ENCODE results near the gene HECA.
"Not testable (repeated sequence)": the region's sequence is repeated elsewhere in the genome, so short reads cannot be mapped to it uniquely, and the experiment has no call there.

Gene HECA

DNA sequence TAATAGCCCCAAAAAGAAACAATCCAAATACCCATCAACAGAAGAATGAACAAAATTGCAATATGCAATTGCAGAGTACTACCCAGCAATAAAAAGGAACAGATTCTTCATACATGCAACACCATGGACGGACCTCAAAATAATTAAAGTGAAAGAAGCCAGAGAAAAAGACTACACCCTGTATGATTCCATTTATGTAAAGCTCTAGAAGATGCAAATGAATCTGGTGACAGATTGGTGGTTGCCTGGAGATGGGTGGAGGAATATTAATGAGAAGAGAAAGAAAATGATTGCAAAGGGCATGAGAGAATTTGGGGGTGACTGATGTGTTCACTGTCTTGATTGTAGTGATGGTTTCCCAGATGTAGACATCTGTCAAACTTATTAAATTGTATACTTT lies 51.8 kb downstream of the HECA start:
- Histone ChIP-seq H3K9me3 (ENCODE audit: low read length) (no peaks in the 10 kb centered on the region), H3K4me1 (ENCODE audit: insufficient read depth, low read length) (no peaks in the 10 kb centered on the region), H3K36me3 (ENCODE audit: insufficient read depth, low read length) (no peaks in the 10 kb centered on the region), H3K9ac (ENCODE audit: low read length) (no peak overlapping the region), H3K27me3 (ENCODE audit: control insufficient read depth in 1 of 2, insufficient read depth in 2 of 2, low read length in 2 of 2) (no peaks in the 10 kb centered on the region), H3K27ac (ENCODE audit: low read depth, low read length) (no peak overlapping the region), H3K4me3 (ENCODE audit: low read depth in 1 of 2, low read length in 2 of 2) (no peak overlapping the region)

DNA sequence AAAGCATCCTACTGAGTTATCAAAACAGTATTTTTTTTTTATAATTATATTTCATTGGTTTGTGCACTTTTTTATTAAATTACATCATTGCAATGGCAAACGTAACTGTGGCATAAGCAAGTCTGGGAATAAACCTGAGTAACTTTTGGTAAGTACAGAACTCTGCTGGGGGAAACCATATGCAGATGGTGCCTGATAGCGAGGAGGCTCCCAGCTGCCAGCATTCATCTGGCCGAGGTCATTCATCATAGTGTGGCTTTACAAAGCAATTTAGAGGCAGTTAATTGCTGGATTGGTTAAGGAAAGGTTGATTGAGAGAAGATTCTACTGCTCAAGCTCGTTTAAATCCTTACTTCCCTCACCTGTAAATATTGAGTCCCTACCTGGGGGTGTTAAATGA lies 52.6 kb downstream of the HECA start:
- no peak overlapping the region for H3K27ac ChIP-seq (ENCODE audit: low read depth, low read length)
- no peak overlapping the region for H3K9ac ChIP-seq (ENCODE audit: low read length)
- no peaks in the 10 kb centered on the region for H3K27me3 ChIP-seq (ENCODE audit: control insufficient read depth in 1 of 2, insufficient read depth in 2 of 2, low read length in 2 of 2)
- H3K36me3 ChIP-seq (ENCODE audit: insufficient read depth, low read length) = no peaks in the 10 kb centered on the region
- no peak overlapping the region for H3K4me3 ChIP-seq (ENCODE audit: low read depth in 1 of 2, low read length in 2 of 2)
- H3K4me1 ChIP-seq (ENCODE audit: insufficient read depth, low read length) = no peaks in the 10 kb centered on the region
- no peaks in the 10 kb centered on the region for H3K9me3 ChIP-seq (ENCODE audit: low read length)

DNA sequence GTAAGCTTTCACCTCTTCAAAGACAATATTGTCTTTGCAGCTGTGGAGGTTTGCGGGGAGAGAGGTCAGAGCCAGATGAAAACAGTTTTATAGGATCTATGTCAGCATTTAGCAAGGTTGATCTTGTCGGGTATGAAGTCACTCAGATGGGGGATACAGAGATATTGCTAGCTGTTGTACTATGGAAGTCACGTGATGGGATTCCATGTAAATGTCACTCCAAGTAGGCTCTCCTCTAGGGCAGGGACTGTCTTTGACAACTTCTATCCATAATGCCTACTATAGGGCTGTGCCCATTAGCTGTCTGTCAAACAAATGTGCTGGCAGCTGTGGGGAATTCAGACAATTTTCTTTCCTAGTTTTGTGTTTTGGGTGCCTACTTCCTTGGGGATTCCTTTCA lies 54.8 kb downstream of the HECA start:
- no peaks in the 10 kb centered on the region for H3K27me3 ChIP-seq (ENCODE audit: control insufficient read depth in 1 of 2, insufficient read depth in 2 of 2, low read length in 2 of 2)
- H3K9me3 ChIP-seq (ENCODE audit: low read length) = no peaks in the 10 kb centered on the region
- no peak overlapping the region for H3K4me3 ChIP-seq (ENCODE audit: low read depth in 1 of 2, low read length in 2 of 2)
- no peaks in the 10 kb centered on the region for H3K4me1 ChIP-seq (ENCODE audit: insufficient read depth, low read length)
- H3K36me3 ChIP-seq (ENCODE audit: insufficient read depth, low read length) = no peaks in the 10 kb centered on the region
- H3K9ac ChIP-seq (ENCODE audit: low read length) = no peak overlapping the region
- no peak overlapping the region for H3K27ac ChIP-seq (ENCODE audit: low read depth, low read length)

DNA sequence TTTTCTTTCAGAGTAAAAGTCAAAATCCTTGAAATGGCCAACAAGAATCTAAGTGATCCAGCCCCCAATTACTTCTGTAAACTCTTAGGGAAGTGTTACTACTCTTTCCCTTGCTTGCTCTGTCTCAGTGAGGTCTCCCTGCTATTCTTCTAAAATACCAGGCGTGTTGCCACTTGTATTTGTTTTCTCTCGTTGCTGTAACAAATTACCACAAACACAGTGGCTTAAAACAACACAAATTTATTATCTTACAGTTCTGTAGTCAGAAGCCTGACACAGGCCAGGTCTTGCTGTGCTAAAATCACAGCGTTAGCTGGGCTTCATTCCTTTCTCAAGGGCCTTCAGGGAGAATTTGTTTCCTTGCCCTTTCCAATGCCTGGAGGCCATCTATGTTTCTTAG lies 59.9 kb downstream of the HECA start:
- Histone ChIP-seq H3K4me3 (ENCODE audit: low read depth in 1 of 2, low read length in 2 of 2) (no peak overlapping the region), H3K9me3 (ENCODE audit: low read length) (no peaks in the 10 kb centered on the region), H3K9ac (ENCODE audit: low read length) (no peak overlapping the region), H3K4me1 (ENCODE audit: insufficient read depth, low read length) (no peaks in the 10 kb centered on the region), H3K27me3 (ENCODE audit: control insufficient read depth in 1 of 2, insufficient read depth in 2 of 2, low read length in 2 of 2) (no peaks in the 10 kb centered on the region), H3K36me3 (ENCODE audit: insufficient read depth, low read length) (no peaks in the 10 kb centered on the region), H3K27ac (ENCODE audit: low read depth, low read length) (no peak overlapping the region)

DNA sequence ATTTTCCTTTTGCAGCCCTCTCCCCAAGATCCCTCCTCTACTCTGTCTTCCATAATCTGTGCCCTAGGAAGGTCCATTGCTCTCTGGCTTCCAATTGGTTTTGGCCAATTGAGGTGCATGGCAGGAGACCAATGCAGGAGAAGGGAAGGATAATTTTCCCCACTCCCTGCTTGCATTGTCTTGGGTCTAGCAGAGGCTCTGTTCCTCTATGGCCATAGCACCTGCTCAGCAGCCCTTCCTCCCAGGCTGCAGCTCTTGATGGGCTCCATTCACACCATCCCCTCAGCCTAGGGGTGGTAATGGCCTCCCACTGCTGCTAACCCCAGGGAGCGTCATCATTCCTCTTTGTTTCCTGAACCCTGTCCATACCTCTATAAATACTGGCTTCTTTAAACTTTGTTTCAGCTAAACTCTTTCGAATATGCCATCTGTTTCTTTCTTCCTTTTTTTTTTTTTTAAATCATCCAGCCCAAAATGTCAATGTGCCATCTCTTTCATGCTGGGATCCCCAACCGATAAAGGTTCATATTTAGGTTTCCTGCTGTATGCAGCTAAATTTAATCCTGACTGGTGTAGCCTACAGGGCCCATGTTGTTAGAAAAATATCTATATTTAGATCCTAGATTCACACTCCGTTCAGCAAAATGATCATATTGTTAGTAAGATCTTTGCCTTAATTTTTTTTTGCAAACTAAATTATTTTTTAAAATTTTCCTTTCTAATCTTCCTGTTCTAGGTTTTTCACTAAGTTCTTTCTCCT lies 63.8 kb downstream of the HECA start:
- H3K36me3 ChIP-seq (ENCODE audit: insufficient read depth, low read length) = no peaks in the 10 kb centered on the region
- H3K4me3 ChIP-seq (ENCODE audit: low read depth in 1 of 2, low read length in 2 of 2) = no peak overlapping the region
- no peaks in the 10 kb centered on the region for H3K27me3 ChIP-seq (ENCODE audit: control insufficient read depth in 1 of 2, insufficient read depth in 2 of 2, low read length in 2 of 2)
- H3K9me3 ChIP-seq (ENCODE audit: low read length) = no peaks in the 10 kb centered on the region
- no peak overlapping the region for H3K9ac ChIP-seq (ENCODE audit: low read length)
- H3K4me1 ChIP-seq (ENCODE audit: insufficient read depth, low read length) = no peaks in the 10 kb centered on the region
- no peak overlapping the region for H3K27ac ChIP-seq (ENCODE audit: low read depth, low read length)

DNA sequence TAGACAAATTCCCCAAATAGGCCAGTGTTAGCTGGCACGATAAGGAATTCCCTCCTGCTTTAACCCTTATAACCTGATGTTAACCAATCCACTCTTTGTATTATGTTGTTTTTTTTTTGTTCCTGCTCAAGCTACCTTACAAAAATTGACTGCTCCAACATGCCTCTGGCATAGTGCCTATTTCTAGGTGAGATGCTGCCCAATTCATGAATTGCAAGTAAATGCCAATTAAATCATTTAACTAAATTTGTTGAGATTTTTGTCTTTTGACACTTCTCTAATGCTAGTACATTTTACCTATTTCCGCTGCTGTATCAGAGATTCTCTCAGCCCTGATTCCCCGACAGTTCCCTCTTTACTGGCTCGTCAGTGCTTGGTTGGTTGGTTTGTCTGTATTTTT lies 66.5 kb downstream of the HECA start:
- H3K4me1 ChIP-seq (ENCODE audit: insufficient read depth, low read length) = no peaks in the 10 kb centered on the region
- H3K9ac ChIP-seq (ENCODE audit: low read length) = no peak overlapping the region
- H3K36me3 ChIP-seq (ENCODE audit: insufficient read depth, low read length) = no peaks in the 10 kb centered on the region
- no peak overlapping the region for H3K4me3 ChIP-seq (ENCODE audit: low read depth in 1 of 2, low read length in 2 of 2)
- H3K27me3 ChIP-seq (ENCODE audit: control insufficient read depth in 1 of 2, insufficient read depth in 2 of 2, low read length in 2 of 2) = no peaks in the 10 kb centered on the region
- no peak overlapping the region for H3K27ac ChIP-seq (ENCODE audit: low read depth, low read length)
- H3K9me3 ChIP-seq (ENCODE audit: low read length) = no peaks in the 10 kb centered on the region

DNA sequence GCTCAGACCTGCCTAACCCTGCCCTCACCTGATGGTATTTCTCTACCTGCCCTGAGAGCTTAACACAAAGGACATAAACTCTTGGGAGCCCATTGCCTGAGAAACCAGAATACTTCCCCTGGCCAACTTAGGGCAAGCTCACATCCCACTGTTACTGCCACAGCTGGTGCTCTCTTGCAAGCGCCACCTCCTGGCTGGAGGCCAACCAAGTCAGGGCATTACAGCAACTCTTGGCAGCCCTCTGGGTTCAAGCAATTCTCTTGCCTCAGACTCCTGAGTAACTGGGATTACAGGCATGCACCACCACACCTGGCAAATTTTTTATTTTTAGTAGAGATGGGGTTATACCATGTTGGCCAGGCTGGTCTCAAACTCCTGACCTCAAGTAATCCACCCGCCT lies 70.1 kb downstream of the HECA start:
- no peaks in the 10 kb centered on the region for H3K27me3 ChIP-seq (ENCODE audit: control insufficient read depth in 1 of 2, insufficient read depth in 2 of 2, low read length in 2 of 2)

DNA sequence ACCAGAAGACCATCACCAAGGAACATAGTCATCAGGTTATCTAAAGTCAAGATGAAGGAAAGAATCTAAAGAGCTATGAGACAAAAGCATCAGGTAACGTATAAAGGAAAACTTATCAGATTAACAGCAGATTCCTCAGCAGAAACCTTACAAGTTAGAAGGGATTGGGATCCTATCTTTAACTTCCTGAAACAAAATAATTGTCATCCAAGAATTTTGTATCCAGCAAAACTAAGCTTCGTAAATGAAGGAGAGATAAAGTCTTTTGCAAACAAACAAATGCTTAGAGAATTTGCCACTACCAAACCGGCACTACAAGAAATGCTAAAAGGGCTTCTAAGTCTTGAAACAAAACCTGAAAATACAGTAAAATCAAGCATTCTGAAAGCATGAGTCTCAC lies 71.0 kb downstream of the HECA start:
- Histone ChIP-seq H3K4me1 (ENCODE audit: insufficient read depth, low read length) (no peaks in the 10 kb centered on the region), H3K9ac (ENCODE audit: low read length) (no peak overlapping the region), H3K4me3 (ENCODE audit: low read depth in 1 of 2, low read length in 2 of 2) (no peak overlapping the region), H3K27ac (ENCODE audit: low read depth, low read length) (no peak overlapping the region), H3K9me3 (ENCODE audit: low read length) (no peaks in the 10 kb centered on the region), H3K36me3 (ENCODE audit: insufficient read depth, low read length) (no peaks in the 10 kb centered on the region), H3K27me3 (ENCODE audit: control insufficient read depth in 1 of 2, insufficient read depth in 2 of 2, low read length in 2 of 2) (no peaks in the 10 kb centered on the region)

More for the DNA sequence above, 70.1 kb downstream of the HECA start:
- Histone ChIP-seq H3K9ac (ENCODE audit: low read length) (no peak overlapping the region), H3K27ac (ENCODE audit: low read depth, low read length) (no peak overlapping the region), H3K4me1 (ENCODE audit: insufficient read depth, low read length) (no peaks in the 10 kb centered on the region), H3K4me3 (ENCODE audit: low read depth in 1 of 2, low read length in 2 of 2) (no peak overlapping the region), H3K36me3 (ENCODE audit: insufficient read depth, low read length) (no peaks in the 10 kb centered on the region), H3K9me3 (ENCODE audit: low read length) (no peaks in the 10 kb centered on the region)

DNA sequence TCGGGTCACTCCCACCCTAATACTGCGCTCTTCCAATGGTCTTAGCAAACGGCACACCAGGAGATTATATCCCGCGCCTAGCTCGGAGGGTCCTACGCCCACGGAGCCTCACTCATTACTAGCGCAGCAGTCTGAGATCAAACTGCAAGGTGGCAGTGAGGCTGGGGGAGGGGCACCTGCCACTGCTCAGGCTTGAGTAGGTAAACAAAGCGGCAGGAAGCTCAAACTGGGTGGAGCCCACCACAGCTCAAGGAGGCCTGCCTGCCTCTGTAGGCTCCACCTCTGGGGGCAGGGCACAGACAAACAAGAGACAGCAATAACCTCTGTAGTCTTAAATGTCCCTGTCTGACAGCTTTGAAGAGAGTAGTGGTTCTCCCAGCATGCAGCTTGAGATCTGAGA lies 75.9 kb downstream of the HECA start:
- not testable (repeated sequence) for H3K9me3 ChIP-seq (ENCODE audit: low read length); H3K9ac ChIP-seq (ENCODE audit: low read length); H3K4me1 ChIP-seq (ENCODE audit: insufficient read depth, low read length); H3K27me3 ChIP-seq (ENCODE audit: control insufficient read depth in 1 of 2, insufficient read depth in 2 of 2, low read length in 2 of 2); H3K27ac ChIP-seq (ENCODE audit: low read depth, low read length); H3K4me3 ChIP-seq (ENCODE audit: low read depth in 1 of 2, low read length in 2 of 2); H3K36me3 ChIP-seq (ENCODE audit: insufficient read depth, low read length)

DNA sequence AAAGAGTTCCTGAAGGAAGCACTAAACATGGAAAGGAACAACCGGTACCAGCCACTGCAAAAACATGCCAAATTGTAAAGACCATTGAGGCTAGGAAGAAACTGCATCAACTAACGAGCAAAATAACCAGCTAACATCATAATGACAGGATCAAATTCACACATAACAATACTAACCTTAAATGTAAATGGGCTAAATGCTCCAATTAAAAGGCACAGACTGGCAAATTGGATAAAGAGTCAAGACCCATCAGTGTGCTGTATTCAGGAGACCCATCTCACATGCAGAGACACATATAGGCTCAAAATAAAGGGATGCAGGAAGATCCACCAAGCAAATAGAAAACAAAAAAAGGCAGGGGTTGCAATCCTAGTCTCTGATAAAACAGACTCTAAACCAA lies 77.6 kb downstream of the HECA start:
- not testable (repeated sequence) for H3K4me3 ChIP-seq (ENCODE audit: low read depth in 1 of 2, low read length in 2 of 2); H3K9me3 ChIP-seq (ENCODE audit: low read length)

DNA sequence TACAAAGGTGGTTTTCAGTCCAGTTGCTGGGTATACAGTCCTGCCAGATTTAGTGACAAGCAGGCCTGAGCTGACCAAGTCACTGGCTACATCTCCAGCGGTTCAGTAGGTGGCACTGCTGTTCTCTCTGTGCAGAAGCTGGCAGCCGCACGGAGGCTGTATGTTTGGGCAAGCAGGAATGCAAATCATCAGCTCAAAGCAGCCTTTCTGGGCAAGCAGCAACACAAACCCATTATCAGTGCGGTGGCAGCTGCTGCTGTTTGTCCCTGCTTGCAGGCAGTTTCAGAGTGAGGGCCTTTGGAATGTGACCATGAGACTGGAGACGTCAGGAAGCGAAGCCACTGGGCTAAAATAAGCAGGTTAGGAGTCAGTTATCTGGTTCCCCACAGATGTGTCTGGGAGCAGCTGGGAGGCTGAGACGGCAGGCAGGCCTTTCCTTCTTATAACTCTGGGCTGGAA lies 84.4 kb downstream of the HECA start:
- no peaks in the 10 kb centered on the region for H3K27me3 ChIP-seq (ENCODE audit: control insufficient read depth in 1 of 2, insufficient read depth in 2 of 2, low read length in 2 of 2)
- H3K9me3 ChIP-seq (ENCODE audit: low read length) = no peaks in the 10 kb centered on the region
- H3K9ac ChIP-seq (ENCODE audit: low read length) = no peak overlapping the region
- peaks cover 7% of the 10 kb centered on the region for H3K4me1 ChIP-seq (ENCODE audit: insufficient read depth, low read length)
- H3K36me3 ChIP-seq (ENCODE audit: insufficient read depth, low read length) = no peaks in the 10 kb centered on the region
- peak overlapping the region in 1 of 2 donors; percentile 3 for H3K4me3 ChIP-seq (ENCODE audit: low read depth in 1 of 2, low read length in 2 of 2)
- H3K27ac ChIP-seq (ENCODE audit: low read depth, low read length) = no peak overlapping the region

More for the DNA sequence above, 77.6 kb downstream of the HECA start:
- not testable (repeated sequence) for H3K27ac ChIP-seq (ENCODE audit: low read depth, low read length); H3K9ac ChIP-seq (ENCODE audit: low read length); H3K27me3 ChIP-seq (ENCODE audit: control insufficient read depth in 1 of 2, insufficient read depth in 2 of 2, low read length in 2 of 2); H3K36me3 ChIP-seq (ENCODE audit: insufficient read depth, low read length); H3K4me1 ChIP-seq (ENCODE audit: insufficient read depth, low read length)

DNA sequence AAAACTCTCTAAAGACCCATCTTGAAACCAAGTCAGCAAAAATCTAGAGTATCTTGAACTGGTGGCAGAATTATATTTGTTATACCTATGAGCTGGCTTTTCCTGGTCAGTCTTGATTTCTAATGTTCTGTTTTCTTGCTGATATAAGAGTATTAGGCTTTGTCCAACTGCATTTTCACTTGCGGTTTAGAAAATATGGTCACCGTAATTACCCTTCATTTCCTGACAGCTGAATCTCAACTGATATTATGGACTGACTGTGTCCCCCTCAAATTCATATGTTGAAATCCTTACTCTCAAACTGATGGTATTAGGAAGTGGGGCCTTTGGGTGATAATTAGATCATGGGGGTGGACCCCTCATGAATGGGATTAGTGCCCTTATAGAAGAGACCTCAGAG lies 84.9 kb downstream of the HECA start:
- Histone ChIP-seq H3K27me3 (ENCODE audit: control insufficient read depth in 1 of 2, insufficient read depth in 2 of 2, low read length in 2 of 2) (no peaks in the 10 kb centered on the region), H3K4me1 (ENCODE audit: insufficient read depth, low read length) (peaks cover 7% of the 10 kb centered on the region), H3K4me3 (ENCODE audit: low read depth in 1 of 2, low read length in 2 of 2) (peak overlapping the region in 1 of 2 donors; percentile 3), H3K9ac (ENCODE audit: low read length) (no peak overlapping the region), H3K36me3 (ENCODE audit: insufficient read depth, low read length) (no peaks in the 10 kb centered on the region), H3K9me3 (ENCODE audit: low read length) (no peaks in the 10 kb centered on the region), H3K27ac (ENCODE audit: low read depth, low read length) (no peak overlapping the region)

All from muscle layer of colon (tissue), 2 donors.